HG03139 (cell line): ENCODE data around the gene GCA.

Experiments
- ATAC-seq: cut with Tn5 transposase; IDR thresholded peaks from one replicate; pipeline ENCODE4 v1.9.1; 2021; ENCODE audit not compliant: unreplicated experiment

The GCA gene, protein sequence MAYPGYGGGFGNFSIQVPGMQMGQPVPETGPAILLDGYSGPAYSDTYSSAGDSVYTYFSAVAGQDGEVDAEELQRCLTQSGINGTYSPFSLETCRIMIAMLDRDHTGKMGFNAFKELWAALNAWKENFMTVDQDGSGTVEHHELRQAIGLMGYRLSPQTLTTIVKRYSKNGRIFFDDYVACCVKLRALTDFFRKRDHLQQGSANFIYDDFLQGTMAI

GRCh38 chr2:162343824-162344616 lies at the start of gene GCA:
TSS of gene GCA (plus strand) at chr2:162344132. CDS start at chr2:162344249, 117 bp downstream.
- peak; percentile 98 for ATAC-seq

DNA sequence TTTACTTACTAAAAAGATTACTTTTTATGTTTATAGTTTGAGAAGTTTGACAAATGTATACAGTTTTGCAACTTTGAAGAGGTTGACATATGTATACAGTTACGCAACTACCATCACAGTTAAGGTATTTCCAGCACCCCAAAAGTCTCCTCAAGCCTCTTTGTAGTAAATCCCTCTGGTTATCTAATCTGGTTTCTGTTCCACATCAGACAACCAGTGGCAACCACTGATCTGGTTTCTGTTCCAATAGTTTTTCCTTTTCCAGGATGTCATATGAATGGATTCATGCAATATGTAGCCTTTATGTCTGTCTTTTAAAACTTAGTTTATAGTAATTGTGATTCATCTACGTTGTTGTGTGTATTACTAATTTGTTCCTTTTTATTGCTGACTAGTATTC lies 48.9 kb upstream of the GCA start:
- no peak for ATAC-seq

DNA sequence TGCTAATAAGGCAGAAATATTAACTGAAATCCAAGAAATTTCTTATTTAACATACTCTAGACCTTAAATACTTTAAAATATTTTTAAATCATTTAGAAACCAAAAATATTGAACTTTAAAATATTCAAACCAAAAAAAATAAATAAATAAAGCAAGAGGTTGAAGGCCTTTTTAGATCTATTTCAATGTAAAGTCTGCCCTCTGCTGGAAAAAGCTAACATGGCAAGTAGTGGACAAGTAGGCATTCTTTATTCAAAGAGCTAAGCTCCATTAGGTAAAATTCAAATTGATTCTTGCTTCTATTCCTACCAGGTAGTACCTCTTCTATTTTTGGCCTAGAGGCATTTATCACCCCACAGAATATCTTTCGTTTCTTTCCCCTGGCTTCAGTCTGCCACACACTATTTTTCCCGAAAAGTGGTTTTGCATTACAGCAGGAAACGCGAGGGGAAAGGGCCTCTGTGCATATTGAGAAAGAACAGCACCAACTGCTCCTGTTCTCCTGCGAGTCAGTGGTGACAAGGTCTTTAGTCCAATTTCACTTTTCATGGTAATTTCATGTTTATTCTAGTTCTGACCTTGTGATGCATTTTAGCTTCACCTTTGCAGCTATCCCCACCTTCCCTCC lies 45.9 kb upstream of the GCA start:
- peak; percentile 41 for ATAC-seq

- ATAC-seq = no peak
Observed at GRCh38 chr2:162298669-162299335, 45.1 kb upstream of the GCA start.

- no peak for ATAC-seq
Observed at GRCh38 chr2:162300266-162300665, 43.7 kb upstream of the GCA start.

DNA sequence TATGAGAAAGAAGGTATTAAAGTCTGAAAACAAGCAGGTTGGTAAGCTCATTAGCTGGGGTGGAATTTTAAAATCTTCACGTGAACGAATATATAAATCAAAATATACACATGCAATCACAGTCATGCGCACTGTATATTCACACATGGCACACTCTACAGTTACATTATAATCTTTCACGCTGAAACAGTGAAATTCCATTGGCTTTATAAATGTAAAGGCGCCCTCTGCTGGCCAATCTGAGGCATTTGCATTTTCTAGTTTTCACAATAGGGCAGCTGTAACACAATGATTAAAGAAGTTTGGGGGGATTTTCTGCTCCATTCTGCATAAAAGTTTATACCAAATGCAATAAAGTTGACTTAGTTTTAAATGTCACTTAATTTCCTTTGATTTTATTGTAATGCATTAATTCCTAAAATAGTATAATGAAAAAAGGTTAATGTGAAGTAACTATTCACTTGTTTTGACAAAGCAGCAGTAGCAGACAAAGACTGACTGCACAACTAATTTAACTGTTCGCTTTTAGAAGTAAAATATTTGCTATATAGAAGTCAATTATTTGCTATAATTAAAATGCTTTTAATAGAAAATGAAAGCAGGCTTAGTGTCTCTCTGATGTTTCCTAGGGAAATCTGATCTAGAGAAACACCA lies 42.7 kb upstream of the GCA start:
- ATAC-seq = peak; percentile 63

- ATAC-seq = no peak
Observed at GRCh38 chr2:162301877-162302276, 42.1 kb upstream of the GCA start.

DNA sequence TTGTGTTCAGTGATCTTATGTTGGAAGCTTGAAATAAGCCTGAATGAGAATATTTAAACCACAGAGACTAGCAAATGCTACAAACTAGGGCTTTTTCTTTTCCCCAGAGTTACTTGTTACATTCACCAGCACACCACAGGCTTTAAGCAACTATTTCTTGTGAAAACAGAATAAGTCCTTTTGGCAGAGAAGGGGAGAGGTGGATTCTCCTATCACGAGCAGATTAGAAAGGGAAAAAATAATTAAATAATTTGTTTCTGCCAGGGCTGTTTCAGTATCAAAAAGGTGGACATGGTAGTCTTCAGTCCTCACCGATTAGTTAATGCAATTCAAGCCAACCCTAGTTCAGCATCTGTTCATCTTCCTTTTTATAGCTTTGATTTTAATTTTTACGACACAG lies 38.0 kb upstream of the GCA start:
- ATAC-seq = no peak

DNA sequence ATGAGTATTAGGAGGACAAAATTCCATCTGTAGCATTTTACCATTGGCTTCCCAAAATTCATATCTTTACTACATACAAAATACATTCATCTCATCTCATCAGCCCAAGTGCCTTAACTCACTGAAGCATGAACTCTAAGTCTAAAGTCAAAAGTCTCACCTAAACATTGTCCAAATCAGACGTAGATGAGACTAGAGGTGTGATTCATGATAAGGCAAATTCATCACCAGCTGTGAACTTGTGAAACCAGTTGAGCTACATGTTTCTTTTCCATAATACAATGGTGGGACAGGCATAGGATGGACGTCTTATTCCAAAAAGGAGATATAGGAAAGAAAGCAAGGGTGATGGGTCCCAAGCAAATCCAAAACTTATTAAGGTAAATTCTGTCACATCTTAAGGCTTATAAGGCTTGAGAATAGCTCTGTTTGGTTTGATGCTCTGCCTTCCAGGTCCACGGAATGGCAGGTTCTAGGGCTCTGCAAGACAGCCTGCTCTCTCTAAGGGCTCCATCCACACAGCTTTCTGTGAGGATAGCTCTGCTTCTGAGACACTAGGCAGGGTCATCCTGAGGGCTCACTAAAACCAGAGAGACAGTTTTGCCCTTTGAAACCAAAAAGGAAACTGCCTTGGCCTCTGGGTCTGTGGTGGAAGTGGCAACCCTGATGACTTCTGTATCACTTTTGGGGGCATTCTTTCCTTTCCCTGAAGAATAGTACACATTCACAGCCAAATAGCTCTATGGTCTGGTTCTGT lies 35.0 kb upstream of the GCA start:
- ATAC-seq = no peak

DNA sequence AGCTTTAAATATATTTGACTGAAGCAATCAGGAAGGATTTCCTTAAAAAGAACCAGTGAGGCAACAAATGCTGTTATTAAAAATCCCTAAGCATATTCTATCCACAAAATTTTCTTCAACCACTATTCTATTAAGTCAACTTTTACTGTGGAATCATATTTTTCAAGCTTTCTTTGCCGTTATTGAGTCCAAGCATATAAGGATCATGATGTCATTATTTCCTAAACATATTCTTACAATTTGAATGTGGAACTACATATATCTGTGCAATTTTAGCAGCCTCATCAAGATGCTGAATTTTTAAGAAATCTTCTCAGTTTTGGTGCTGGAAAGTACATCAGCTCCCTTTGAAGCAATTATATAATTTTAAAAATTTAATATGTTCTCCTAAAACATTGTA lies 31.1 kb upstream of the GCA start:
- no peak for ATAC-seq

DNA sequence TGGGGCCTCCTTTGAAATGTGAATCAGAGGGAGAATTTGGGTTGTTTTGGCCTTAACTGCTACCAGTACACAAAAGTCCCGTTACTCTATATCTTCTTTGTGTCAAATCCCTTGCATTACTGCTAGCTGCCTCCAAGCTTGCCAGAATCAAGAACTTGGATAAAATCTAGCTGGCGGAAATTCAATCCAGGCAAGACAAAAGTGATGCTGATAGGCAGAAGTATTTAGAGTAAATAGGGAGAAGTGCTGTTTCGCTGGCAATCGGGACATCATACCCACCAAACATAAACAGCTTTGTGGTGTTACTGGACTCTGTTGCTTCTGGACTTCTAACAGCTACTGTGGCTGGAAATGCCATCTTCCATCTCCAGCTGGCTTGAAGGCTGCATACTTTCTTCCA lies 28.0 kb upstream of the GCA start:
- no peak for ATAC-seq

DNA sequence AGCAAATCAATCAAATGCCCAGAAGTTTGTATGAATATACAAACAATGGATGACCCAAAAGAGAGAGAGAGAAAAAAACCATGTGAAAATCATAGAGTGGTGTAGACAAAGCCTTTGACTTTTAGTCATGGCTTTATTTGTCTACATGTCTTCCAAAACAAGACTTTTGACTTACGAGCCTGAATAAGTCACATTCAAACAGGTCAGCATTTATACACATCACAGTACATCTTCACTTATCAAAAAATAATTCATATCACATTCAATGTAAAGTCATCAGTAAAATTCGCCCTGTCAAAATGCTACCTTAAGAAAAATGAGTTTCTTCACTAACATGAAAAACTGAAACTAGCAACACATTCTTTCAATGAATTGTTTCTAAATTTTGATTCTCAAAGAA lies 27.3 kb upstream of the GCA start:
- ATAC-seq = no peak

GRCh38 chr2:162317058-162317742 lies 26.7 kb upstream of the GCA start:
- ATAC-seq = no peak

GRCh38 chr2:162317861-162318327 lies 26.0 kb upstream of the GCA start:
- peak; percentile 6 for ATAC-seq

- ATAC-seq = peak; percentile 76
Observed at GRCh38 chr2:162318328-162319180, 25.4 kb upstream of the GCA start, which contains the start of gene IFIH1. TSS of gene IFIH1 (minus strand) at chr2:162318684. CDS start at chr2:162318307, 377 bp downstream.

DNA sequence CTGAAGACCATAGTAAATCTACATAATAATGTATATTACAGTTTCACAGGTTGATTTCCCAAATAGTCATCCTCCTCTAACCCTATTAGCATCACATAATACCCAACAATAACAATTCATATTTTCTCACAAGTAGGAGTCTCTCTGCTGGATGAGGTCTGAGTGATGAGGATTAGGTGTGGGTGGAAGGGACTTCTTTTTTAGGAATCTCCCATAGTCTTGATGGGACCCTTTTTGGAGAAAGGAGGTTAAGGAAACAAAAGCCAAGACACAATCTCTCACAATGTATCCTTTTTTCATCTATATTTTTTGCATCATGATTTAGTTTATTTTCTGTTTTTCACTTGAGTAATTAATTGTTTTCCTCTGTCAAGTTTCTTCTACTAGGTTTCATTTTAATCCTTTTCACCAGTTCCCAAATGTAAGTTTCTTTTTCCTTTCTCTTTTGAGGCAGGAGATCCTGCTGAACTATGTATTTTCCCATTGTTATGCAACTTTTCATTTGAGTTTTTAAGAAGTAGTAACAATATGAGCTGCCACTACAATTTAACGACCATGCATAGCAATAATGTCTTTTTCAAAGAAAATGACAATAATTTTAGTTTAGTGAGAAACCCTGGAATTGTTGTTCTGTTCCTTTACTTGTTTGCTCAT lies 22.9 kb upstream of the GCA start:
- no peak for ATAC-seq

- no peak for ATAC-seq
Observed at GRCh38 chr2:162324953-162325352, 19.0 kb upstream of the GCA start.

DNA sequence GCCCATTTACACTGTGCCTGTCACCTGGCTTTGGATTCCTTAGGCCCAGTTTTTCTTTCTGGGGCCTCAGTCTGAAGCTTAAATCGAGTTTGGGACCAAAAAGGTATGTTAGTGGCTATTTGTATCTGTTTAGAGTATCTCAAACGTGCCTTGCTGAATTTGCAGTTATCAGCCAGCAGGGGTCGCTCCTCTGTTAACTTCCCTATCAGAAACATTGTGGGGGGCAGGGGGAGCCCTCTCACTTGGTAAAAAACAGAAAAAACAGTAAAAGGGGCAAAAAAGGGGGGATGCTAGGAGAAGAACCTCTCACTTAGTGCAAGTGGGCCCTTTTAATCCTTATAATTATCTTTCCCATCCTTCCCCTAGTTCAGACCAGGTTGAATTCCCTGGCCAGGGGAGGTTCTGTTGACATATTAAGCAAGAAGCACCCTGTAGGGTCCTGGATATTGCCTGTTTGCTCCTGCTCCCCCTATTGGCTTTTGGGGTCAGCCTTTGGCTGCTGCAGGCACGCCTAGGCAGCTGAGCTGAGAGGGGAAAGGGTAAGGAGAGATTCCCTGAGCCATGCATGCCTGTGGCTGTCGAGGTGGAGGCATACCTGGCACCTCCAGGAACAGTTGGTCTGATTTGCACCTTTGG lies 16.7 kb upstream of the GCA start:
- no peak for ATAC-seq
